Heart left ventricle (tissue), 13 donors: ENCODE data around the gene PSMA6.

Source experiments
- POLR2A ChIP-seq, 2 donors: fragments of 450-650 bp; IDR thresholded peaks; one replicate each; pipeline ENCODE4 v1.6.1; 2017; ENCODE audit warnings: antibody characterized with exemption in 2 of 2, mild to moderate bottlenecking in 2 of 2, moderate library complexity in 2 of 2
- TF ChIP-seq, protein P1 (sequence below), 12 donors: fragments of 200-600 bp; sonication (generic) in 4 of 12; IDR thresholded peaks; one replicate each; pipeline versions ENCODE4 v1.5.0 to v1.8.0; 2018 to 2022; ENCODE audit warnings: antibody characterized with exemption in 12 of 12, mild to moderate bottlenecking in 5 of 12
- donor health status: ischemic (EF 13 %, LVEDD 7.1; RV severe dilation, severe dysfunction).
- donor health status: DM: no; HTN: yes; CAD: no.
- donor health status: DM: no; HTN: no; CAD: no.
- donor health status: ischemic (EF 25% LVEDD 6.9; RV normal size, moderate dysfunction).
- donor health status: ischemic (EF 25% LVEDD 5.7; RV mildly dilated, moderate dysfunction).
- donor health status: ischemic (EF 35%, LVEDD 5.7; RV mildly dilated, moderate dysfunction).
- donor health status: nonischemic (EF 11% LVEDD 7.7; RV severe dilation, severe dysfunction).
- donor health status: DM: yes; HTN: yes; CAD: no.
- donor health status: PGD.
- donor health status: ischemic (EF 29% LVEDD 5.4; RV normal size, mild dysfunction).
- donor health status: nonischemic (EF 23%, LVEDD 6.1; RV moderate dilation, normal function).

GRCh38 chr14:35335388-35336092 is 43.4 kb downstream of the PSMA6 start:
- TF ChIP-seq POLR2A (IDR thresholded peaks at IDR 0.05): no peak
- TF ChIP-seq, protein P1, sequence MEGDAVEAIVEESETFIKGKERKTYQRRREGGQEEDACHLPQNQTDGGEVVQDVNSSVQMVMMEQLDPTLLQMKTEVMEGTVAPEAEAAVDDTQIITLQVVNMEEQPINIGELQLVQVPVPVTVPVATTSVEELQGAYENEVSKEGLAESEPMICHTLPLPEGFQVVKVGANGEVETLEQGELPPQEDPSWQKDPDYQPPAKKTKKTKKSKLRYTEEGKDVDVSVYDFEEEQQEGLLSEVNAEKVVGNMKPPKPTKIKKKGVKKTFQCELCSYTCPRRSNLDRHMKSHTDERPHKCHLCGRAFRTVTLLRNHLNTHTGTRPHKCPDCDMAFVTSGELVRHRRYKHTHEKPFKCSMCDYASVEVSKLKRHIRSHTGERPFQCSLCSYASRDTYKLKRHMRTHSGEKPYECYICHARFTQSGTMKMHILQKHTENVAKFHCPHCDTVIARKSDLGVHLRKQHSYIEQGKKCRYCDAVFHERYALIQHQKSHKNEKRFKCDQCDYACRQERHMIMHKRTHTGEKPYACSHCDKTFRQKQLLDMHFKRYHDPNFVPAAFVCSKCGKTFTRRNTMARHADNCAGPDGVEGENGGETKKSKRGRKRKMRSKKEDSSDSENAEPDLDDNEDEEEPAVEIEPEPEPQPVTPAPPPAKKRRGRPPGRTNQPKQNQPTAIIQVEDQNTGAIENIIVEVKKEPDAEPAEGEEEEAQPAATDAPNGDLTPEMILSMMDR (IDR thresholded peaks at IDR 0.05): no peak
